H1 (cell line): ENCODE results near the gene DCBLD1.

Experiments
- CREB1 ChIP-seq: IDR thresholded peaks from 2 replicates; pipeline ENCODE4 v1.6.1; 2012; ENCODE audit warnings: inconsistent platforms
- CTCF ChIP-seq, 3 experiments: IDR thresholded peaks; 1 replicate in 2 of 3; 2 replicates in 1 of 3; pipeline versions ENCODE4 v1.5.1 to v1.6.1; 2011; ENCODE audit warnings: low read length in 3 of 3, mild to moderate bottlenecking in 3 of 3, inconsistent platforms in 2 of 3, low read depth in 1 of 3, moderate library complexity in 1 of 3; ENCODE audit not compliant: insufficient read depth in 1 of 3; ENCODE audit errors: control extremely low read depth in 1 of 3
- EZH2 ChIP-seq: fragments of 200-600 bp; sonication (generic); IDR thresholded peaks from 2 replicates; pipeline ENCODE4 v1.7.1; 2012; ENCODE audit warnings: low read depth, mild to moderate bottlenecking, moderate library complexity, low read length, inconsistent platforms; ENCODE audit not compliant: severe bottlenecking
- TAF1 ChIP-seq: IDR thresholded peaks from 2 replicates; pipeline ENCODE4 v1.6.1; 2011; ENCODE audit warnings: mild to moderate bottlenecking, low read depth, low read length
- TEAD4 ChIP-seq: IDR thresholded peaks from 2 replicates; pipeline ENCODE4 v1.6.1; 2012; ENCODE audit warnings: low read depth, low read length, inconsistent platforms, mixed read lengths
- YY1 ChIP-seq: IDR thresholded peaks from 2 replicates; pipeline ENCODE4 v1.6.1; 2011; ENCODE audit warnings: low read depth, mild to moderate bottlenecking, low read length

GRCh38 chr6:117564681-117565080 is 82.2 kb downstream of the DCBLD1 start:
- no peak for TF ChIP-seq TEAD4
- TF ChIP-seq YY1: no peak
- TF ChIP-seq CTCF (IDR thresholded peaks at IDR 0.05; ENCODE audit: control extremely low read depth in 1 of 3, insufficient read depth in 1 of 3, low read depth in 1 of 3, low read length in 3 of 3): no peak
- no peak for TF ChIP-seq CREB1
- TF ChIP-seq EZH2: no peak
- TF ChIP-seq TAF1: no peak
